GM18867 (cell line): Measurements from ENCODE around the gene PDCL3.

Experiments
- ATAC-seq: cut with Tn5 transposase; IDR thresholded peaks from one replicate; pipeline ENCODE4 v1.9.1; 2021; ENCODE audit warnings: mild to moderate bottlenecking, moderate library complexity; ENCODE audit not compliant: unreplicated experiment

The PDCL3 gene

GRCh38 chr2:100560216-100560830, 2.5 kb upstream of the PDCL3 start:
- ATAC-seq = no peak

DNA sequence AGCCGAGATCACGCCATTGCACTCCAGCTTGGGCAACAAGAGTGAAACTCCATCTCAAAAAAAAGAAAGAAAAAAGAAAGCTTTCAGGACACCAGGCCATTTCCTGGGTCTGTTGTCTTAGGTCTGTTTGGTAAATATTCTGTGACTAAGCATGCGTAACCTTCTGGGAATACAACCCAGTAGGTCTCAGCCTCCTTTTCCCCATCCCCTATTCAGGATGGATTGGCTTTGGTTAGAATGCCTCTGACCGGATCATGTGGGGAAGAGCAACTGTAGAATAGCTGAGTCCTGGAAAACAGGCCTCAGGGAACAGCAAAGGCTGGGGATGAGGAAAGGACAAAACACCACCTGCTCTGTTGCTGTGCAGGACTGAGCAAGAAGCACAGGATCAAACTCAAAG, 1.6 kb upstream of the PDCL3 start:
- ATAC-seq = no peak

GRCh38 chr2:100563407-100564247, 834 bp downstream of the PDCL3 start:
- peak; percentile 10 for ATAC-seq

GRCh38 chr2:100568989-100569388, 6.2 kb downstream of the PDCL3 start:
- peak; percentile 52 for ATAC-seq

DNA sequence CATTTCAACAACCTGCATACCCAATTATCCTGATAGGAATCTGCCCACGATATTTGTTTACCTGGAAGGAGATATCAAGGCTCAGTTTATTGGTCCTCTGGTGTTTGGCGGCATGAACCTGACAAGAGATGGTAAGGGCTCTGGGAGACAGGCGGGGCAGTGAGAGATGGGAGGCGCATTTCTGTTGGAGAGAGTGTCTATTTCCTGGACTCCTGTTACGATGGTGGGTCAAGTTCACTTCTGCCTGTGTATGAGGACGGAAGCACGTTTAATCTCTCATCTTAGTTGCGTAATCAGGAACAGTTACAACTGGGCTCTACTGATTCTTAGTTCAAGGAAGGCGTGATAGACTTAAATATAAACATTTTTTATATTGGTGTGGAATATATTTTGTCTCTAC, 8.9 kb downstream of the PDCL3 start:
- no peak for ATAC-seq

- ATAC-seq = no peak
Measured at GRCh38 chr2:100577777-100578176, 15.0 kb downstream of the PDCL3 start.

DNA sequence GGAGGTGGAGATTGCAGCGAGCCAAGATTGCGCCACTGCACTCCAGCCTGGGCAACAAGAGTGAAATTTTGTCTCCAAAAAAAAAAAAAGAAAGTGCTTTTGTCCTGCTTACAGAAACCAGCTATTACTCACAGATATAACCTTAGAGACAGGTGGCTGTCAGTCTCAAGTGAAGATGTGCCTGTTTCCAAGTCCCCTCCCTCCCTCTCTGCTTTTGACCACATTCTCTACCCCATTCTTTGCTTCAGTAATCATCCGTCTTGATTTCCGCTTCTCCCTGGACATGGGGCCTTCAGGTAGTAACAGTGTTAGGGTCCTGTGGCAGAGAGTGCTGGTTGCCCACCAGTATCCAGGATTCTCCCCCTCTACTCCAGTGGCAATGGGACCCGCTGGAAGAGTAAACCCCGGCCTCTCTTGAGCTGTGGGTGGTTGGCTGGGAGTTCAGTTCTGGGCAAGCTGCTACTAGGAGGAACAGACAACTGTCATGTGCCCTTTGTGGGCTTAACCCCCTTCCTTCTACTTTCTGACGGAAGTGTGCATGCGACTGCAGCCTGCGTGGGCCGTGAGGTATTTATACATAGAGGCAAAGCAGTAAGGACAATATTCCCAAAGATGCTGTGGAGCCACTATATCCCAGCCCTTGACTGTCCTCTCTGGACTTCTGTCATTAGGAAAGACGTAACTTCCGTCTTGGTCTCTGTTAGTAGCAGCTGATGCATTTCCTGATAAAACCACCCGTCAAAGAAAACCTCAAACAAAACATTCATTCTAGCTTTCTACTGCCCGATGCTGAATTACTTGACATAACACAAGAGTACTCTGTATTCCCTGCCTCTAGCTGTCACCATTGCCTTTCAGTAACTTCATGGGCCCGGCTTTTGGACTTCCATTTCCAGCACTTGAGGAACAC, 17.8 kb downstream of the PDCL3 start:
- ATAC-seq = peak; percentile 47

- ATAC-seq = no peak
Measured at GRCh38 chr2:100581277-100581612, 18.5 kb downstream of the PDCL3 start.

GRCh38 chr2:100584816-100585215, 22.0 kb downstream of the PDCL3 start:
- ATAC-seq = no peak

- peak; percentile 96 for ATAC-seq
Measured at GRCh38 chr2:100588071-100588786, 25.4 kb downstream of the PDCL3 start.

DNA sequence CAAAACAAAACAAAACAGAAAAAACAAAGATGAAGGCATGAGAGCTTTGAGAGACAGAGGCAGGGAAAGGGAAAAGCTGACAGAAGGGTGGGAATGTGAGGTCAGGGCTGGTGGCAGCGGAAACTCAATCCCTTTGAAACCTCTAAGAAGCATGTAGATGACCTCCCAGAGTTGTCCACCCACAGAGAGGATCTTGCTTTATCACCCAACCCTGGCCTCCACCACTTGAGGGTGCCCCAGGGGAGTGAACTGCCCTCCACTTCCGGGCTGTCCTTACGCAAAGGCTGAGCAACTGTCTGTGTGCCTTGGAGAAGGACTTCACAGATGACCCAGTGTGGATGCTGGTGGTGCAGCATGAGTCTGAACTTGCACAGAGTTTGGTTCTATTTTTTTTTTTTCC, 26.7 kb downstream of the PDCL3 start:
- no peak for ATAC-seq

DNA sequence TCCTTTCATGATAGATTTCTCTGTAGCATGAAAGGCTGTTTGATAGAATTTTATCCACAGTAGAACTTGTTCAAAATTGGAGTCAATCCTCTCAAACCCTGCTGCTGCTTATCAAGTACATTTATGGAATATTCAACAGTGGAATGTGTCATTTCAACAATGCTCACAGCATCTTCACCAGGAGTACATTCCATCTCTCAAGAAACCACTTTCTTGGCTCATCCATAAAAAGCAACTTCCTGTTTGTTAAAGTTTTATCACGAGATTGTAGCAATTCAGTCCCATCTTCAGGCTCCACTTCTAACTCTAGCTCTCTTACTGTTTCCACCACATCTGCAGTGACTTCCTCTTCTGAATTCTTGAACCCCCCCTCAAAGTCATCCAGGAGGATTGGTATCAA, 29.4 kb downstream of the PDCL3 start:
- ATAC-seq = no peak

- no peak for ATAC-seq
Measured at GRCh38 chr2:100596465-100596864, 33.7 kb downstream of the PDCL3 start.

GRCh38 chr2:100599566-100599965, 36.8 kb downstream of the PDCL3 start:
- ATAC-seq = no peak

GRCh38 chr2:100601661-100602060, 38.9 kb downstream of the PDCL3 start:
- no peak for ATAC-seq

DNA sequence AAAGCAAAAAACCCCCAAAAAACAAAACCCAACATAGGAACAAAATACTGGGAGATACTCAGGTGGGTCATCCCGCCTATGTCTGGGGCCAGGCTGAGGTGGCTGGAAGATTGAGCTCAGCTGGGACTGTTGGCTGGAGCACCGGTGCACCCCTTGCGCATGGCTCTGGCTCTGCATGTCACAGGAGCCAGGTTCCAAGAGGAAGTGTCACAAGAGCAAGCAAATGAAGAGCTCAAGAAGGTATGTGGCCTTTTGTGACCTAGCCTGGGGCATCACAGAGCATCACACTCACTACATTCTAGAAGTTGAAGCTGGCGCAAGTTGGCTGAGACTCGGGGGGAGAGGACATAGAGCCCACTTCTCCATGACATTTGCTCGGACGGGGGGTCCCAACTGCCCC, 40.6 kb downstream of the PDCL3 start:
- ATAC-seq = no peak

- no peak for ATAC-seq
Measured at GRCh38 chr2:100603948-100604633, 41.3 kb downstream of the PDCL3 start.

DNA sequence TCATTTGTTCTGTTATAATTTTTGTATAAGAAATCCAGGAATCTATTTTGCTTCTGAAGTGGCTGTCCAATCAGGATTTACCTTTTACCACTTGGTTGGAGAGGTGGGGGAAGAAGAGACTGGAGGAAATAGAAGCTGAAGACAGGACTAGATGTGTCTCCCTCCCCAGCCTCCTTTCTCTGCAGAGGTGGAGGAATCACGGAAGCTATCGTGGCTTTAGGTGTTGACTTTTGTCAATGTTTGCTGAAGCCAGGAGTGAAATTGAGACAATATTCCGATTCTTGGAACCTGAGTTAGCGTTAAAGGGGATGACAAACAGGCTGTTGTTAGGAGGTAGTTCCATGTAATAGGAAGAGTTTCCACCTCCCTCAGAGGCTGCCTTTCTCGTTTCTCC, 43.5 kb downstream of the PDCL3 start:
- ATAC-seq = no peak

DNA sequence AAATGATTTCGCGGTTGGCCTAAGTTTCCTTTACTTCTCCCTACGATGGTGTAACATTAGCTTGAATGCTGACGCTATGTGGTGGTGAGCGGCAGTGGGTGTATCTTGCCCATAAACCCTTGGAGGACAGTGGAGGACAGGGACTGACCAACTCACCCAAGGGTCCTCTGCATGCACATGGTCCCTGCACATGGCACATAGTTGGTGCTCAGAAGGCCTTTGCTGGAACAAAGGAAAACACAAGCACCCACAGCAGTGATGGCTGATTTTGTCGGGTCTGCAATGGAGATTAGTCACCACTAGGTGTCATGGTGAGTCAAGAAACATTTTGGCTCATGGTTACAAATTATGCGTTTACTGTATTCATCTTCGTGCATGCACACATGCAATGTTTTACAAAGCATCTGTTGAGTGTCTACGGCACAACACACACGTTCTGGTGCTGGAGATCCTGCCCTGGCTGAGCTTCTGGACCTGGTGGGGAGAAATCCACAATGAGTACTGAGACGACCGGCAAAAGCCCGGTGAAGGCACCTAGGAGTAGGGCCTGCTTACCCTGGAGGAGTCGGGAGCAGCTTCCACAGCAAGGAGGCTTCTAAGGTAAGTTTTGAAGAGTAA, 44.0 kb downstream of the PDCL3 start:
- no peak for ATAC-seq

- ATAC-seq = peak; percentile 48
Measured at GRCh38 chr2:100610381-100610831, 47.6 kb downstream of the PDCL3 start.
